SH-SY5Y (cell line): ENCODE results near the gene CLRN2.

Experiments
- GATA2 ChIP-seq: IDR thresholded peaks from 2 replicates; pipeline ENCODE4 v1.6.1; 2011; ENCODE audit warnings: mild to moderate bottlenecking, low read depth, low read length
- GATA3 ChIP-seq: IDR thresholded peaks from 2 replicates; pipeline ENCODE4 v1.6.1; 2011; ENCODE audit warnings: low read depth, mild to moderate bottlenecking, low read length, moderate library complexity

DNA sequence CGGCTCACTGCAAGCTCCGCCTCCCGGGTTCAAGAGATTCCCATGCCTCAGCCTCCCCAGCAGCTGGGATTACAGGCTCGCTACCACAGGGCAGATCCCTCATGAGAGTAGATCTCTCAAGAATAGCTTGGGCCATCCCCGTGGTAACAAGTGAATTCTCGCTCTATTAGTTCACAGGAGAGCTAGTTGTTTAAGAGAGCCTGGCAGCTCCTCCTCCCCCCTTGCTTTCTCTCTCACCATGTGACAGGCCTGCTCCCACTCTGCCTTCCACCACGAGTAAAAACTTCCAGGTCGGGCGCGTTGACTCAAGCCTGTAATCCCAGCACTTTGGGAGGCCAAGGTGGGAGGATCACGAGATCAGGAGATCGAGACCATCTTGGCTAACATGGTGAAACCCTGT lies 31.7 kb downstream of the CLRN2 start:
- no peak for TF ChIP-seq GATA2
- TF ChIP-seq GATA3: no peak
